Cerebellar cortex (tissue), 1 donor: ENCODE measurements around the gene CEP20.

Source experiments
- DNase-seq: peaks from one replicate; pipeline ENCODE4 v3.0.0-alpha.2; 2015; ENCODE audit warnings: low spot score

CEP20 gene

DNA sequence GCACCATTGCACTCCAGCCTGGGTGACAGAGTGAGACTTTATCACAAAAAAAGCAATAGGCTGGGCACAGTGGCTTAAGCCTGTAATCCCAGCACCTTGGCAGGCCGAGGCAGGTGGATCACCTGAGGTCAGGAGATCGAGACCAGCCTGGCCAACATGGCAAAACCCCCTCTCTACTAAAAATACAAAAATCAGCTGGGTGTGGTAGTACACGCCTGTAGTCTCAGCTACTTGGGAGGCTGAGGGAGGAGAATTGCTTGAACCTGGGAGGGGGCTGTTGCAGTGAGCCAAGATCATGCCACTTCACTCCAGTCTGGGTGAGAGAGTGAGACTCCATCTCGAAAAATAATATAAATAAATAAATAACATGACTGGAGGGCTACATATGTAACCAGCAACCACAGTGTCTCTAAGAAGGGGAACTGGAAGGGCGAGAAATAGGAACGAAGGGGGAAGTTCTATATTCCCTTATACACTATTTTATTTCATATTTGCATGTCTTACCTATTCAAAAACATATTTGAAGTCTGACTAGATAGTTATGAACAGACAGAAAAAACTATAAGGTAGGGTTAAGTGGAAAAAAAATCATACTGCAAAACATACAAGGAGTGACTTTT lies 57.5 kb downstream of the CEP20 start:
- DNase-seq: no peak

DNA sequence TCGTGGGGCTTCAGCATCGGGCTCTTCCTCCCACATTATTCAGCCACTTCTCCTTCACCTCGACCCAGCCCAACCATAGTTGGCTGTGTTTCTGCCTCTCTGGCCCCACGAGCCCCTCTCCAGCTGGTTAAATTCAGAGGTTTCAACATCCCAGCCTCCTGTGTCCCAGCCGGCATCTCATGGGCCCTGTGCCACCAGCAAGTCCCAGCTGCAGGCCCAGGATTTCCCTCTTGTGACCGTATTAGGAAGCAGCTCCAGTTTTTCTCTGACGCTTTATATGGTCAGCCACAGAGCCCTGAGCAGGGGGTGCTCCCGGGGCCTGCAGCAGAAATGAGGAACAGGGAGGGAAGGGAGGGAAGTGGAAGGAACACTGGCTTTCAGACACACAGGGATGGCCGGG lies 58.9 kb downstream of the CEP20 start:
- DNase-seq: no peak

DNA sequence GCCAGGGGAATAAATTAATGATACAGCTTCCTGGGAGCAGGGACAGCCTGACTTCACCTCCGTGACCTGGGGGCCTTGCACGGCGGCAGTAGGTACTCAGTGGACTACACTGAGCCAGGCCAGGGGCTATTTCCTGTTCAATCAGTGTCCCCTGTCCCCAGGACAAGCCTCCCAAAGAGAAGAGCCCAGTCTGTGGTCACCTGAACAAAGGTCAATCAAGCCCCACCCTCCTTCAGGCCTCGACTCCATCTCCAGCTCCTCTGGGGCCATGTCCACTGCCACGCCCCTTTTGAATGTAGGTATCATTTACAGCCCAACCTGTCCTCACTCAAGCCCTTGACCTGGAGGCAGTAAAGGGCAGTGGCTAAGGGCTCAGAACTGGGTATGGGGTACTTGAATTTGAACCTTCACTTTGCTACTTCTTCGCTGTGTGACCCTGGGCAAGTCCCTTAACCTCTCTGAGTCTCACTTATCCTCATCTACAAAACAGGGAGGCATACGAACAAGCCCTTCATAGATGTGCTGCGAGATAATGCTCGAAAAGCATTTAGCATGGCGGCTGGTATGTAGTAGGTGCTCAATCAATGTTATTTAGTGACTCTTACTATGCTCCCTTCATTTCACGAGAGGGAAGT lies 60.6 kb downstream of the CEP20 start:
- no peak for DNase-seq

DNA sequence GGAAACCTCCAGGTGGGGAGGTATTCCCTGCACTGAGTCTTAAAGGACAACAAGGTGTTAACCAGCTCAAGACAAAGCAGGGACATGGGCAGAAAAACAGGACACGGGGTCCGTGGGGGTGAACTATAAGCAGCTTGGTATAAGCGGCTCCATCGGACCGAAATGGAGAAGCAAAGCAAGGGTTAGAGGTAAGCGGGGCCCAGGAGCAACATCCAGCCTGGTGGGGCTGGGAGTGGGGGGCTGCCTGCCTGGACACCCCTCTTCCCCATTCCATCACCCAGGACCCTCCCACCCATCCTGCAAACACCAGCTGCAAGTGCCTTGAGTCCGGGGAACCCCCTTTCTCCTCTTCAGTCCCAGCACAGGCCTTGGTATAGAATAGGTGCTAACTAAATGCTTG lies 61.1 kb downstream of the CEP20 start:
- no peak for DNase-seq

DNA sequence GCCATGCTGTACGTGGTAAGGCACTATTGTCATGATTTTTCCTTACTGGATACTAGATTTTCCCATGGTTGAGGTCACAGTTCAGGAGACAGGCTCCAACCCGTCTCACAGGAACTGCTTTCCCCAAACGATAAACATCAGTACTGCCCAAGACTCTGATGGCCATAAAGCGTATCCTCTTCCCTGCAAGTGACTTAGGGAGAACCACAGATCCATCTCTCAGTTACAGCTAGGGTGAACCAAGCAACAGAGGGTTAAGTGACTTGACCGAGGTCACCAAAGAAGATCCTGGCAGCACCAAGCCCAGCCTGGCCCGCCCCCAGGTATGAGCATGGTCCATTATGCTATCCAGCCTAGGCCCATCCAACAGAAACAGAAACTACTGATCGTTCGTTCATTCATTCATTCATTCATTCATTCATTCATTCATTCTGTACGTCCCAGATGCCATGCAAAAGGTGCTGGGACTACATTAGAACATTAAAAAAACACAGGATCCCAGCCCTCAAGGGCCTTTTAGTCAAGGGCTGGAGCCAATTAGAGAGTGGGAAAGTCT lies 62.6 kb downstream of the CEP20 start:
- no peak for DNase-seq

DNA sequence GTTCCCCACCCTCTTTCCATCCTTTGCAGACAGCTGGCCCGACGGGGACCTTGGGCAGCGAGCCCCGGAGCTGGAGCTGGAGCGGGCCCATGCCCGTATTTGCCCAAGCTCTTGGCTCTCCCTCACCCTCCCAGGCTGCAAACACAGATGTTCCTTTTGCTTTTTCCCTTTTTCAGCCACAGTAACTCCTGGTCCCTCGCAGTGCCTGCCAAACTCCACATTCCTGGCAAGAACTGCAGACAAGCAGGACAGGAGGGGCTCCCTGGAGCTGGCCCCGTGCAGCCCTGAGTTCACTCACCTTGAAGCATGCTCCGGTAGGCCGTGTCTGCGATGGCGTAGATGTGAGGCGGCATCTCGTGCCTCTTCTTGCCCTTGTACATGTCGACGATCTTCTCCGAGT lies 65.4 kb downstream of the CEP20 start:
- DNase-seq: no peak

DNA sequence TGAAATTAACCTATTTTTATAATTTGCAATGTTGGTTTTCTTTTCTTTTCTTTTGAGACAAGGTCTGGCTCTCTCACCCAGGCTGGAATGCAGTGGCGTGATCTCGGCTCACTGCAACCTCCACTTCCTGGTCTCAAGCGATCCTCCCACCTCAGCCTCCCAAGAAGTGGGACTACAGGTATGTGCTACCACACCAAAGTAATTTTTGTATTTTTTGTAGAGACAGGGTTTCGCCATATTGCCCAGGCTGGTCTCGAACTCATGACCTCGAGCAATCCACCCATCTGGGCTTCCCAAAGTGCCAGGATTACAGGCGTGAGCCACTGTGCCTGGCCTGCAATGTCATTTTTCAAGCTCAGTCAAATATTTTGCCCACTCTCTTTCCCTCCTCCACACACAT lies 67.6 kb downstream of the CEP20 start:
- no peak for DNase-seq

DNA sequence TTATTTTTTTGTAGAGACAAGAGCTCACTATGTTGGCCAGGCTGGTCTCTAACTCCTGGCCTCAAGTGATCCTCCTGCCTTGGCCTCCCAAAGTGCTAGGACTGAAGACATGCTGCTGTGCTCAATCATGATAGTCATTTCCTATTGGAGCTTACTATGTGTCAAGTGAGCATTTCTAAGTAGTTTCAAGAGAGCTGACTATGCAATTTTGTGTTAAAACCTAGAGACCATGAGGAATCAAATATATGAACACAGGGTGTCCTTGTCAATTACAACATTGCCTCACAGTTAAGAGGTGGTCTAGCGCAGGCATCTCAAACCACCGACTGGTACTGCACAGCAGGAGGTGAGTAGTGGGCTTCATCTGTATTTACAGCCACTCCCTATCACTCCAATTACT lies 69.4 kb downstream of the CEP20 start:
- DNase-seq: no peak

DNA sequence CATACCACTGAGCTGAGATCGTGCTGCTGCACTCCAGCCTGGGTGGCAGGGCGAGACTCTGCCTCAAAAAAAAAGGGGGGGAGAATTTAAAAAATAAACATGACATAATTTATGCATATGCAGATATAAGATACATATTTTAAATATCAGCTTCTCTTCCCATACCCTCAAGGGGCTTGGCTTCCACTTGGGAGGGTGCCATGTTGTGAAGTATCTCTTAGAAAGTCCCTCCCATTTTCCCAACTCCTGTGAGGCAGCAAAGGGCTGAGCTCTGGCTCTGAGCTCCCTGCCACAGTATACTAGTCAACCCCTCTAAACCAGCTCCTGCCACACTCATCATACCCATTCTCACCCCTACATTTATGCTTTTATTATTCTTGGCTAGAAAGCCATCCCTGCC lies 71.0 kb downstream of the CEP20 start:
- no peak for DNase-seq

DNA sequence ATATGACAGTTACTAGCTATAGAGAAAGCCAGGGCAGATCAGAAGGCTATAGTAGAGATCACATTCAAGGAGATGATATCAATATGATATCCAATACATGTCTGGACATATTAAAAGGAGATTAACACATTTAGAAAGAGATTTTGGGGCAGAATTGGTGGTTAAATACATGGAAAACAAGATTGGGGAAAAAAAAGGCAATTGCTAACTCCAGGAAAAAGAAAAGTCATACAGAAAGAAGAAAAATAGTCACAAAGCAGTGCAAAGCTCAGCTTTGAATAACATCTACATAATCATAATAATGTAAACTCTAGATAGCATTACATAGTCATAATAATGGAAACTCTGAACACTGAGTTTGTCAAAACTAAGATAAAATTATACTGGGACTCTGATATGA lies 72.2 kb downstream of the CEP20 start:
- no peak for DNase-seq
